ENCODE results near the gene GSK3B. TPM values are rescaled to one million over a fixed set of nuclear protein-coding genes. Genes with fewer than 3 reads are reported as not detected.
"Not testable (repeated sequence)": the region's sequence is repeated elsewhere in the genome, so short reads cannot be mapped to it uniquely, and the experiment has no call there.

GSK3B gene
- polyA plus RNA-seq, 1 donor, result 49.9 TPM

DNA sequence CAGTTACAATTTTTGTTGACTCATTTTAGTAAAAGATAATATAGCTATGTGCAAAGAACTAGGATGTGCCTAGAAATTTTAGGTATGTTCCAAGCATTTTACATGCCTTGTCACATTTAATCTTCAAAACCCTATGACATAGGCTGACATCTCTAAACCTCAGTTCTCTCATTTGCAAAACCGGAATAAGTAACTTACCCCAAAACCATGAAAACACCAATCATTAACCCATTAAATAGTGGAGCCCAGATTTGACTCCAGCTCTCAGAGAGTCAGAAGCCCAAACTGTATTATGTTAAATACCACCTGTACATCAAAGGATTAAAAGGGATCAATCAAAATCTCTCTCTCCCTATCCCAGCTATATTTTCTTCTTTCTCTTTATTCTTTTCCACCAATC is 36.6 kb downstream of the GSK3B start:
- no peak for DNase-seq

DNA sequence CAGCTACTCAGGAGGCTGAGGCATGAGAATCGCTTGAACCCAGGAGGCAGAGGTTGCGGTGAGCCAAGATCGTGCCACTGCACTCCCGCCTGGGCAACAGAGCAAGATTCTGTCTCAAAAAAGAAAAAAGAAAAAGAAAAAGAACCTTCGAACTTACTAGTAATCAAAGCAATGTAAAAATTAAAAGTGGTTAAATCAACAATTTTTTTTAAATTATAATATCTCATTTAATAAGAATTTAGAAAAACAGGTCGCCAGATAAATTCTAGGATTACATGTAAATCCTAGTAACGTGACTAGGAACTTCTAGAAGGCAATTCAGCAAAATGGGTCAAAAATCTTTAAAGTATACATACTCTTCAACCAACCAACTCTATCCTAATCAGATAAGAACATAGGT is 37.2 kb downstream of the GSK3B start:
- DNase-seq, result no peak

GRCh38 chr3:120053647-120054046 is 40.6 kb downstream of the GSK3B start:
- not testable (repeated sequence) for DNase-seq

DNA sequence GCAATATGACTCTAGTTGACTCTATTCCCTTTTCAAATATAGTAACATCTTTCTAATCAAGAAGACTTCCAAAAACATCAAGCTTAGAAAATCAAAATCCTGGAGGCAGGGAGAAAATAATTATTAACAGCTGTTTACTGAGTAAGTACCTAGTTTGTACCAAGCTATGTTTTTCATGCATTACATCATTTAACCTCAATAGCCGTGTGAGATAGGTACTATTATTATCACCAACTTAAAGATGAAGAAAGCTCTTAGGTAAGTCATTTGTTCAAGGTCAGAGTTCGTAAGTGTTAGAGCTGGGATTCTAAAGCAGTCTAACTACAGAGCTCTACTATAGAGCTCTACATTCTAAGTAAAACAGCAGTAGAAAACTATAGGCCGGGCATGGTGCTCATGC is 41.6 kb downstream of the GSK3B start:
- DNase-seq, result no peak

DNA sequence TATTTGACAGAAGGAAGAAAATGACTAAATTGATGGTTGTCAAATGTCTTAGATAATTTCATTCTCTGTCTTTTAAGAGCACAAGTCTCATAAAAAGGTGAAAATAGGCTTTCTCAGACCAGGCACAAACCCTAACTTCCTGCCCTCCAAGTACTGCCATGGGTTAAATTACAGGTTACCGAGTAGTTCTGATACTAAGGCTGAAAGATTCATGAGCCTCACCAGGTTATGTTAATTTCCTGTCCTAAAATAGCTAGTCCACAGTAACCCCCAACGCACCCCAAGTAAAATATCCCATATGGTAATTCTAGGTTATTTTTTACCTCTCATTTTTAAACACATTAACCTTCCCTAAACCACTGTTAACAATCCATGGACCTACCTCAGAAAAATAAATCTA is 42.0 kb downstream of the GSK3B start:
- DNase-seq, result no peak

- not testable (repeated sequence) for DNase-seq
Measured at GRCh38 chr3:120051570-120051969, 42.7 kb downstream of the GSK3B start.

DNA sequence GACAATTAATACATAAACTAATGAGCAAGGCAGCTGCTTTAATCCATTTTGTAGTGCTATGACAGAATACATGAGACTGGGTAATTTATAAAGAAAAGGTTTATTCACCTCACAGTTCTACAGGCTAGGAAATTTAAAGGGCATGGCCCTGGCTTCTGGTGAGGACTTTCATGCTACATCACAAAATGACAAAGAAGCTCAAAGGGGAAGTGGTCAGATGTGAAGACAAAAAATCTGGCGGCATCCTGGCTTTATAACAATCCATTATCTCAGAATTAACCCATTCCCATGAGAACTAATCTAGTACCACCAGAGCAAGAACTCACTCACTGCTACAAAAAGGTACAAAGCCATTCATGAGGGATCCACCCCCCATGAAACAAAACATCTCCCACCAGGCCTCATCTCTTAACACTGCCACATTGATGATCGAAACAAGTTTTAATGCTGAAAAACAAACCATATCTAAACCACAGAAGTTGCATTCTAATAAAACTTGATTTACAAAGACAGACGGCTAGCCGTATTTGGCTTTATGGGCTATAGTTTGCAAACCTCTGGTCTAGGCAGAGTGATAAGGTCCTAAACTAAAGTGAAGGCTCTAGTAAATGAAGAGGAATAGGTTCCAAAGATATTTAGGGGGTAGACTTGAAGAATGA is 44.2 kb downstream of the GSK3B start:
- DNase-seq, result no peak

DNA sequence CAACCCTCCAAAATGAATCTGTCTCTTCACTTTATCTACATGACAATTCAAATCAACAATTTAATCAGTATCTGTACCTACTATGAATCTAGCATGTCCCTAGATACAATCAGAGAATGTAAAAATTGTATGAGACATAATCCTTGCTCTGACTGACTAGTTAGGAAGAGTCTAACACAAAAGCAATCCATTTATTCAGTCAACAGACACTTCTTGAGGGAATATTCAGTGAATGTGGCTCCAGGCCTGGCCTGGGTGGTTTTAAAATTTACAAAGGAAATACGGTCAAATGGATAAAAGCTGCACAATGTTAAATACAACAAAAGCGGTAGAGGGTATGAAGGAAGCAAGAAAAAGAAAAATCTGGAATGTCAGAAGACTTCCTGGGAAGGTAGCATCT is 45.2 kb downstream of the GSK3B start:
- DNase-seq, result no peak

DNA sequence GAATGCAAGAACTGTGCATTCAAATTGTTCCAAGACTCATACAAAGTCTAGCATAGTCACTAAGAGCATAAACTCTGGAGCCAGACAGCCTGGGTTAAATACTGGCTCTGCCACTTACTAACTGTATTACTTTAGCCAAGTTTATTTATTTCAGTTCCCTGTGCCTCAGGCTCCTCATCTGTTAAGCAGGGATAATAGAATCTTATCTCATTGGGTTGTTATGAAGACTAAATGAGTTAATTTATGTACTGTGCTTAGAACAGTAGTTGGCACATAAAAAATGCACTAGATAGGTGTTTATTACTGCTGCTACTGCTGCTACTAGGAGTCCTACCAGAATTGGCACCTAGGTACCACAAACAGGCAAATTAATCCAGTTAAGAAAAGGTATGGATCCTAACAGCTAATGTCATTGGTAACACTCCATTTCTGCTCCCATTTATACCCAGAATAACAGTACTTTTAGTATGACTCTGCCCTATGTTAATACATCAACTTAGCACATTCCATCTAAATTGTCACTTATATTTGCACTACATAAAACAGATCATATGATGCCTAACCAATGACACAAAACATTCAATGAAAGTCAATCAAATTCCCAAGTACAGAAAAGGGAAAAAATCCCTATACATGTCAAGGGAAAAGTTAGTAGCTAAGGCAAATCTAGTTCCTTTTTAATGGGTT is 45.7 kb downstream of the GSK3B start:
- DNase-seq, result no peak

DNA sequence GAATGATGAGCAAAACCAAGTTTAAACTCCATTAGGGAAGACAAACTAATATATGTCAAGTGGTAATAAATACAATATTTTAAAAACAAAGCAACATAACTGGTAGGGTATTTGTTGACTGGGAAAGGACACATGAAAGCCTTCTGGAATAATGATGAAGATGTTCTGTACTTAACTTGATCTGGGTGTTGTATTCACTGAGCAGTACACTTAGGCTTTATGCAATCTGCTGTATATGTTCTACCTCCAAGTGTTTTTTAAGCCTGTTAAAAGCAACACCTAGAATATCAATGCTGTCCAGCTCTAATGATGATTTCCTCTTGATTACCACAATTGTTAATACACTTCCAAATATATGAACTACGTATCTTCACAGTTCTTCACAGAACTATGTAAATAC is 46.6 kb downstream of the GSK3B start:
- no peak for DNase-seq

DNA sequence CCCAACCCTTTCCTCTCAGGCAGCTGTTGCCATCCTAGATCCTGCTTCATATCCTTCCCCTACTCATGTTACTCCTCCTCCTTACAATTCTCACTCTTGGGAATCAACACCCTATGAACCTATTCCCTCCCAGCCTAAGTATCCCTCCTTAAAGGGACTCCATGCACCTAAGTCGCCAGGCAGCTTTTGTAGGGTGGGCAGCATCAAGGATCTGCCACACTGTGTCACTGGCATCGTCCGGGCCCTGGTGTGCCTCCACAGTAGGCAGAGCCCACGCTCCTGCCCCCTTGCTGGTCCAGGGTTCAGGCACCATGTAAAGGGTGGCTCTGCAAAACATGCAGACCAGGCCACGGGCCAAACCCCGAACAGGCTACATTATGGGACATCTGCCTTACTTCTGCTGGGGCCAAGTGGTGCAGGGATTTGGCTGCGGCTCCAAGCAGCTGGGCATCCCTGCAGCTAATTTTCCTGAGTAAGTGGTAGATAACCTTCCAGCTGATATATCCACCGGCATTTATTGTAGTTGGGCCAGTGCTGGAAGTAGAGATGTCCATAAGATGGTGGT is 53.4 kb downstream of the GSK3B start:
- no peak for DNase-seq

- no peak for DNase-seq
Measured at GRCh38 chr3:120039642-120040610, 54.3 kb downstream of the GSK3B start.

- no peak for DNase-seq
Measured at GRCh38 chr3:120033596-120033995, 60.7 kb downstream of the GSK3B start.

DNA sequence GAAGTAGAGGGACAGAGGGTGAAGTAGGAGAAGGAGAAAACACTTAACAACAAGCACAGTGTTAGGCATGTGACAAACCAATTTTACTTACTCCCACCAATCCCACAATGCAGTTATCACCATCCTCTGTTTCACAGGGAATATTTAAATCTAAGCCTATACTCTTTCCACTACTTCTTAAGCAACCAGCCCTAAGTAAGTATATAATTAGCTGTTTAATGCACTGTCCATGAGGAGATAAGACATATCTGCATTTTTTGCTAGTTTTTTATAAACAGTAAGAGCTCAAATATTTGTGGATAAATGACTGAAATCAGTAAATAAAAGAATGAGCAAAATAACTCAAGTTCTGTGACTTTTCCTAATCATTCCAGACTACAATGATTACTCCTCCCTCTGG is 62.7 kb downstream of the GSK3B start:
- DNase-seq, result no peak

- no peak for DNase-seq
Measured at GRCh38 chr3:120029749-120030148, 64.5 kb downstream of the GSK3B start.

DNA sequence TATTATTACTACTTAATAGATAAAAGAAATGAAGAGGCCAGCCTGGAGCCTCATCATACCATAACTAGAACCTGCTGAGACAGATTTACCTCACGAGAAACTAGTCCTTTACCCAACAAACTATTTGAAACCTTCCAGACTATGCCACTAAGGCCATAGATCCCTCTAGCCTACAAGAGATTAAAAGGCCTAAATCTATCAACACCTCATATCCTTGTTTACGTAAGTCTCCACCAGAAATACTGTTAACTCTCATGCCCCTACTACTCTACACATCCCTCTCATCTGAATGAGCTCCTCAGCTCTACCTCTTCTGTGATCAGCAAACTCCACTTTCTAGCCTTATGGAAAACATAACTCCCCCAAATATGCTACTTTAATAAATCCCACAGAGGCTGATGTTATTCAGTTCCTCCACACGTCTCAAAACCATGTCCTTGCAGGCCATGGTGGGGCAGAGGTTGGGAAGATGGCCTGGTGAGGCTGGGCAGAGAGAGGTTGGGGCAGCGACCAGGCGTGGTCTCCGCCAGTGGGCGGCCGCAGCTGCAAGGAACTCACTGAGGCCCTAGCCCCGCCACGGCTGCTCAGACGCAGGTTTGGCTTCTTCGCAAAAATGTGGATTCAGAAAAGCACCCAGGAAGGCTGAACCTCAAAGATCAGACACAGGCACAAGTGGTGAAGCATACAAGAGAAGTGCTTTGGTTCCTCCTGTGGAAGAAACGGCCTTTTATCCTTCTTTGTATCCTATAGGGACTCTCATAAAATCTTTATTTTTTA is 65.8 kb downstream of the GSK3B start:
- DNase-seq, result no peak

DNA sequence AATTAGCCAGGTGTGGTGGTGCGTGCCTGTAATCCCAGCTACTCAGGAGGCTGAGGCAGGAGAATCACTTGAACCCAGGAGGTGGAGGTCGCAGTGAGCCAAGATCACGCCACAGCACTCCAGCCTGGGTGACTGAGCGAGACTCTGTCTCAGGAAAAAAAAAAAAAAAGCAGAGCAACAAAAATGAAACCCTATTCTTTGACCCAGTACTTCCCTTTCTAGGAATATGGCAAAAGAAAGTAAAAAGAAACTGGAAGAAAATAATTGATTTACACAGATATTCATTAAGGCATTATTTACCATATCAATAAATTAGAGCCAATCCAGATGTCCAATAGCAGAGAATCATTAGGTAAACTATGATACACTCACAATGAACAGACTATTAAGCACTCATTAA is 67.0 kb downstream of the GSK3B start:
- DNase-seq, result no peak

- no peak for DNase-seq
Measured at GRCh38 chr3:120025520-120025919, 68.7 kb downstream of the GSK3B start.

DNA sequence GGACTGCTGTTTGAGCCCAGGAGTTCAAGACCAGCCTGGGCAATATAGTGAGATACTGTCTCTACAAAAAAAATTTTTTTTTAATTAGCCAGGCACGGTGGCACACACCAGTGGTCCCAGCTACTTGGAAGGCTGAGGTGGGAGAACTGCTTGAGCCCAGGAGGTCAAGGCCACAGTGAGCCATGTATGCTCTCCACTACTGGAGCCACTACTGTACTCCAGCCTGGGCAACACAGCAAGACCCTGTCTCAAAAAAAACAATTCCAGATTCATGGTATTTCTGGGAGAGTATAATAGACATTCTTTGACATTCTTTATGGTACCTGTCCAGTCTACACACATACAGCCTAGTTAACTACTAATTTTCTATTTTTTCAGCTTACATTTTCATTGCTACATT is 70.1 kb downstream of the GSK3B start:
- DNase-seq, result no peak

GRCh38 chr3:120022729-120023128 is 71.5 kb downstream of the GSK3B start:
- DNase-seq, result no peak

GRCh38 chr3:120021523-120021922 is 72.7 kb downstream of the GSK3B start:
- no peak for DNase-seq

GRCh38 chr3:120018299-120018698 is 75.9 kb downstream of the GSK3B start:
- no peak for DNase-seq
